HCT116 (cell line): ENCODE results near the gene SLC27A4.

Source experiments
- CBX3 ChIP-seq: IDR thresholded peaks from 2 replicates; pipeline ENCODE4 v1.6.1; 2012; ENCODE audit warnings: low read depth
- EGR1 ChIP-seq: IDR thresholded peaks from 2 replicates; pipeline ENCODE4 v1.6.1; 2012; ENCODE audit warnings: low read depth
- EZH2 ChIP-seq: fragments of 200-600 bp; sonication (generic); IDR thresholded peaks from 2 replicates; pipeline ENCODE4 v1.6.1; 2017; ENCODE audit warnings: antibody characterized with exemption, mixed run types
- JUND ChIP-seq: IDR thresholded peaks from 2 replicates; pipeline ENCODE4 v1.6.1; 2012
- POLR2A ChIP-seq: IDR thresholded peaks from 2 replicates; pipeline ENCODE4 v1.7.0; 2011; ENCODE audit warnings: borderline replicate concordance; ENCODE audit not compliant: insufficient read depth, insufficient read length; ENCODE audit errors: extremely low read depth
- POLR2AphosphoS5 ChIP-seq: IDR thresholded peaks from 2 replicates; pipeline ENCODE4 v1.6.1; 2011; ENCODE audit warnings: mild to moderate bottlenecking, low read depth, low read length, moderate library complexity
- RAD21 ChIP-seq: IDR thresholded peaks from 2 replicates; pipeline ENCODE4 v1.6.1; 2012; ENCODE audit warnings: low read depth, mild to moderate bottlenecking
- SP1 ChIP-seq: IDR thresholded peaks from 2 replicates; pipeline ENCODE4 v1.6.1; 2012; ENCODE audit warnings: low read depth
- SRF ChIP-seq: IDR thresholded peaks from 2 replicates; pipeline ENCODE4 v1.6.1; 2012; ENCODE audit warnings: low read depth
- TCF7L2 ChIP-seq: IDR thresholded peaks from 2 replicates; pipeline ENCODE4 v1.7.0; 2011; ENCODE audit warnings: borderline replicate concordance, inconsistent platforms; ENCODE audit not compliant: insufficient read depth, insufficient read length; ENCODE audit errors: extremely low read depth
- YY1 ChIP-seq: IDR thresholded peaks from 2 replicates; pipeline ENCODE4 v1.6.1; 2011; ENCODE audit warnings: low read length, low read depth, moderate library complexity, mild to moderate bottlenecking; ENCODE audit not compliant: insufficient replicate concordance; ENCODE audit errors: extremely low read depth
- TF ChIP-seq, protein P1 (sequence below), 3 experiments: fragments of 200-600 bp in 1 of 3; sonication (generic) in 1 of 3; IDR thresholded peaks in 2 of 3; conservative IDR thresholded peaks in 1 of 3; 2 replicates each; pipeline ENCODE4 v1.5.1; 2012 to 2017; ENCODE audit warnings: low read depth in 2 of 3, low read length in 2 of 3, antibody characterized with exemption in 1 of 3, borderline replicate concordance in 1 of 3, control low read depth in 1 of 3, mild to moderate bottlenecking in 1 of 3, mixed read lengths in 1 of 3, mixed run types in 1 of 3, moderate library complexity in 1 of 3; ENCODE audit not compliant: insufficient read depth in 1 of 3

GRCh38 chr9:128370367-128370751, 30.0 kb downstream of the SLC27A4 start:
- TF ChIP-seq CBX3 (no peak), YY1 (no peak), EGR1 (no peak), TCF7L2 (no peak), JUND (no peak), POLR2A (no peak), SP1 (no peak), SRF (no peak), POLR2AphosphoS5 (no peak), RAD21 (no peak), EZH2 (no peak)
- TF ChIP-seq, protein P1, sequence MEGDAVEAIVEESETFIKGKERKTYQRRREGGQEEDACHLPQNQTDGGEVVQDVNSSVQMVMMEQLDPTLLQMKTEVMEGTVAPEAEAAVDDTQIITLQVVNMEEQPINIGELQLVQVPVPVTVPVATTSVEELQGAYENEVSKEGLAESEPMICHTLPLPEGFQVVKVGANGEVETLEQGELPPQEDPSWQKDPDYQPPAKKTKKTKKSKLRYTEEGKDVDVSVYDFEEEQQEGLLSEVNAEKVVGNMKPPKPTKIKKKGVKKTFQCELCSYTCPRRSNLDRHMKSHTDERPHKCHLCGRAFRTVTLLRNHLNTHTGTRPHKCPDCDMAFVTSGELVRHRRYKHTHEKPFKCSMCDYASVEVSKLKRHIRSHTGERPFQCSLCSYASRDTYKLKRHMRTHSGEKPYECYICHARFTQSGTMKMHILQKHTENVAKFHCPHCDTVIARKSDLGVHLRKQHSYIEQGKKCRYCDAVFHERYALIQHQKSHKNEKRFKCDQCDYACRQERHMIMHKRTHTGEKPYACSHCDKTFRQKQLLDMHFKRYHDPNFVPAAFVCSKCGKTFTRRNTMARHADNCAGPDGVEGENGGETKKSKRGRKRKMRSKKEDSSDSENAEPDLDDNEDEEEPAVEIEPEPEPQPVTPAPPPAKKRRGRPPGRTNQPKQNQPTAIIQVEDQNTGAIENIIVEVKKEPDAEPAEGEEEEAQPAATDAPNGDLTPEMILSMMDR (IDR thresholded peaks at IDR 0.05 in 2 of 3, conservative IDR thresholded peaks at IDR 0.05 in 1 of 3; ENCODE audit: borderline replicate concordance in 1 of 3, insufficient read depth in 1 of 3, low read depth in 2 of 3, low read length in 2 of 3): no peak
